Neural progenitor cell (in vitro differentiated cells): ENCODE data around the gene TRIP4. TPM values are rescaled to one million over a fixed set of nuclear protein-coding genes. Genes with fewer than 3 reads are reported as not detected.

Experiments
- DNase-seq: peaks from one replicate; pipeline ENCODE4 v3.0.0-alpha.2; 2016; ENCODE audit warnings: low spot score
- H2AFZ ChIP-seq: fragments of 200-600 bp; sonication (generic); replicated peaks from 2 replicates; pipeline ENCODE4 v1.6.1; 2016; ENCODE audit warnings: antibody characterized with exemption
- H3F3A ChIP-seq: fragments of 200-600 bp; sonication (generic); 2 replicates; pipeline ENCODE4 v1.6.1; 2016; ENCODE audit warnings: antibody characterized with exemption, low read depth
- H3K27ac ChIP-seq: fragments of 200-600 bp; sonication (generic); 2 replicates; pipeline ENCODE4 v1.5.1; 2016; ENCODE audit warnings: mild to moderate bottlenecking
- H3K27me3 ChIP-seq: fragments of 200-600 bp; sonication (generic); 2 replicates; pipeline ENCODE4 v1.6.1; 2016; ENCODE audit warnings: mild to moderate bottlenecking, moderate library complexity
- H3K36me3 ChIP-seq: fragments of 200-600 bp; sonication (generic); 2 replicates; pipeline ENCODE4 v1.5.1; 2016
- H3K4me1 ChIP-seq: fragments of 200-600 bp; sonication (generic); 2 replicates; pipeline ENCODE4 v1.6.1; 2016; ENCODE audit warnings: mixed run types
- H3K4me2 ChIP-seq: fragments of 200-600 bp; sonication (generic); 2 replicates; pipeline ENCODE4 v1.6.1; 2016
- H3K4me3 ChIP-seq: fragments of 200-600 bp; sonication (generic); 2 replicates; pipeline ENCODE4 v1.5.1; 2016
- H3K79me2 ChIP-seq: fragments of 200-600 bp; sonication (generic); 2 replicates; pipeline ENCODE4 v1.6.1; 2016; ENCODE audit warnings: low read depth
- H3K9ac ChIP-seq: fragments of 200-600 bp; sonication (generic); 2 replicates; pipeline ENCODE4 v1.6.1; 2016
- H3K9me3 ChIP-seq: fragments of 200-600 bp; sonication (generic); 2 replicates; pipeline ENCODE4 v1.5.1; 2016; ENCODE audit warnings: low read depth
- H4K20me1 ChIP-seq: fragments of 200-600 bp; sonication (generic); 2 replicates; pipeline ENCODE4 v1.6.1; 2016; ENCODE audit warnings: low read depth
- H3K27ac Mint-ChIP-seq: 3 replicates; pipeline ENCODE4 v1.8.0; 2021; ENCODE audit warnings: mixed read lengths
- H3K27me3 Mint-ChIP-seq: 2 replicates; pipeline ENCODE4 v1.8.0; 2022; ENCODE audit warnings: low read depth, mild to moderate bottlenecking, inconsistent platforms, moderate library complexity, mixed read lengths; ENCODE audit not compliant: insufficient read depth
- H3K36me3 Mint-ChIP-seq: 3 replicates; pipeline ENCODE4 v1.8.0; 2021; ENCODE audit warnings: mixed read lengths
- H3K4me1 Mint-ChIP-seq: 3 replicates; pipeline ENCODE4 v1.8.0; 2021; ENCODE audit warnings: mixed read lengths
- H3K4me3 Mint-ChIP-seq: 3 replicates; pipeline ENCODE4 v1.8.0; 2021; ENCODE audit warnings: mild to moderate bottlenecking, moderate library complexity, mixed read lengths
- H3K9me3 Mint-ChIP-seq: 3 replicates; pipeline ENCODE4 v1.8.0; 2020; ENCODE audit warnings: mixed read lengths
- CTCF ChIP-seq: fragments of 200-600 bp; sonication (generic); IDR thresholded peaks from 2 replicates; pipeline ENCODE4 v1.5.1; 2017; ENCODE audit warnings: antibody characterized with exemption, mild to moderate bottlenecking
- EZH2 ChIP-seq: fragments of 200-600 bp; sonication (generic); IDR thresholded peaks from 2 replicates; pipeline ENCODE4 v1.6.1; 2017; ENCODE audit warnings: antibody characterized with exemption, mild to moderate bottlenecking, moderate library complexity
- EZH2phosphoT487 ChIP-seq: fragments of 200-600 bp; sonication (generic); IDR thresholded peaks from 2 replicates; pipeline ENCODE4 v1.6.1; 2017; ENCODE audit warnings: antibody characterized with exemption
- total RNA-seq: library from RNA; depleted of rRNA; stranded (reverse); fragments of >200 nt; gene quantifications from 2 replicates; pipeline ENCODE4 v1.2.3, GENCODE V29; 2015; ENCODE audit warnings: low replicate concordance

The TRIP4 gene
- total RNA-seq, 1 donor from 2014 or later: 17.3 TPM

GRCh38 chr15:64429448-64429847 is 41.8 kb downstream of the TRIP4 start:
- H2AFZ ChIP-seq: no peak overlapping the region
- peaks cover 21% of the 10 kb centered on the region for H3F3A ChIP-seq
- no peaks in the 10 kb centered on the region for H3K27me3 ChIP-seq
- H3K9me3 ChIP-seq: no peaks in the 10 kb centered on the region
- no peaks in the 10 kb centered on the region for H3K9me3 Mint-ChIP-seq
- no peaks in the 10 kb centered on the region for H3K79me2 ChIP-seq
- H3K4me1 Mint-ChIP-seq: peaks cover 19% of the 10 kb centered on the region
- H4K20me1 ChIP-seq: peaks cover 7% of the 10 kb centered on the region
- peak overlapping the region; percentile 19 for H3K9ac ChIP-seq
- no peak for TF ChIP-seq EZH2
- TF ChIP-seq CTCF: no peak
- H3K4me3 ChIP-seq: no peak overlapping the region
- peak overlapping the region; percentile 47 for H3K4me2 ChIP-seq
- H3K4me3 Mint-ChIP-seq: no peak overlapping the region
- DNase-seq: no peak
- H3K27ac ChIP-seq: no peak overlapping the region
- H3K27ac Mint-ChIP-seq: no peak overlapping the region
- peaks cover 5% of the 10 kb centered on the region for H3K36me3 Mint-ChIP-seq
- H3K4me1 ChIP-seq: peaks cover 17% of the 10 kb centered on the region
- H3K36me3 ChIP-seq: no peaks in the 10 kb centered on the region
- H3K27me3 Mint-ChIP-seq: no peaks in the 10 kb centered on the region

GRCh38 chr15:64430000-64430735 is 42.5 kb downstream of the TRIP4 start:
- Histone ChIP-seq H3K4me3 (no peak overlapping the region), H3K36me3 (no peaks in the 10 kb centered on the region), H3K27me3 (no peaks in the 10 kb centered on the region), H3K9me3 (no peaks in the 10 kb centered on the region), H4K20me1 (peaks cover 7% of the 10 kb centered on the region), H3K27ac (peak overlapping the region; percentile 23), H3K4me2 (peak overlapping the region; percentile 47), H3K79me2 (no peaks in the 10 kb centered on the region), H2AFZ (no peak overlapping the region), H3K4me1 (peaks cover 17% of the 10 kb centered on the region), H3F3A (peaks cover 21% of the 10 kb centered on the region), H3K9ac (peak overlapping the region; percentile 19)
- peak; percentile 68 for DNase-seq
- no peak for TF ChIP-seq EZH2
- TF ChIP-seq CTCF: no peak
- TF ChIP-seq EZH2phosphoT487: no peak
- peaks cover 6% of the 10 kb centered on the region for H3K36me3 Mint-ChIP-seq
- peaks cover 19% of the 10 kb centered on the region for H3K4me1 Mint-ChIP-seq
- no peak overlapping the region for H3K27ac Mint-ChIP-seq
- no peak overlapping the region for H3K4me3 Mint-ChIP-seq
- no peaks in the 10 kb centered on the region for H3K9me3 Mint-ChIP-seq
- H3K27me3 Mint-ChIP-seq: no peaks in the 10 kb centered on the region

GRCh38 chr15:64437982-64438381 is 50.3 kb downstream of the TRIP4 start:
- peak overlapping the region; percentile 15 for H3K27ac Mint-ChIP-seq
- no peaks in the 10 kb centered on the region for H3K36me3 ChIP-seq
- DNase-seq: no peak
- H3K9ac ChIP-seq: no peak overlapping the region
- no peaks in the 10 kb centered on the region for H4K20me1 ChIP-seq
- no peaks in the 10 kb centered on the region for H3K4me1 ChIP-seq
- no peaks in the 10 kb centered on the region for H3K27me3 ChIP-seq
- H3K4me3 Mint-ChIP-seq: no peak overlapping the region
- peaks cover 2% of the 10 kb centered on the region for H3K4me1 Mint-ChIP-seq
- no peaks in the 10 kb centered on the region for H3F3A ChIP-seq
- H3K9me3 Mint-ChIP-seq: no peaks in the 10 kb centered on the region
- no peak overlapping the region for H3K4me3 ChIP-seq
- no peak overlapping the region for H2AFZ ChIP-seq
- H3K36me3 Mint-ChIP-seq: peaks cover 13% of the 10 kb centered on the region
- no peaks in the 10 kb centered on the region for H3K27me3 Mint-ChIP-seq
- H3K9me3 ChIP-seq: no peaks in the 10 kb centered on the region
- no peak overlapping the region for H3K4me2 ChIP-seq
- no peaks in the 10 kb centered on the region for H3K79me2 ChIP-seq
- no peak for TF ChIP-seq EZH2phosphoT487
- TF ChIP-seq CTCF: no peak
- TF ChIP-seq EZH2: no peak
- no peak overlapping the region for H3K27ac ChIP-seq
